DND-41 (cell line): ENCODE data around the gene PAPOLG.
A peak's percentile ranks its signal among the peaks of the same experiment; 100 is the strongest.

Experiments used
- ATAC-seq: fragments of 200-7000 bp; cut with Tn5 transposase; 3 replicates; pipeline ENCODE4 v1.9.1; 2021; ENCODE audit warnings: low read depth; ENCODE audit not compliant: insufficient read depth
- DNase-seq: peaks from one replicate; pipeline ENCODE4 v3.0.0-alpha.2; 2020
- H2AFZ ChIP-seq: 2 replicates; pipeline ENCODE4 v1.6.0; 2012; ENCODE audit warnings: low read depth, low read length
- H3K27ac ChIP-seq: 2 replicates; pipeline ENCODE4 v1.5.1; 2012; ENCODE audit warnings: low read length, inconsistent platforms
- H3K27me3 ChIP-seq: fragments of 200-600 bp; sonication (generic); 2 replicates; pipeline ENCODE4 v1.6.0; 2012; ENCODE audit warnings: low read length, mild to moderate bottlenecking, inconsistent platforms; ENCODE audit not compliant: insufficient read depth, poor library complexity
- H3K36me3 ChIP-seq: 2 replicates; pipeline ENCODE4 v1.5.1; 2012; ENCODE audit warnings: low read length, inconsistent platforms; ENCODE audit not compliant: insufficient read depth
- H3K4me1 ChIP-seq: 2 replicates; pipeline ENCODE4 v1.5.1; 2012; ENCODE audit warnings: mild to moderate bottlenecking, low read length; ENCODE audit not compliant: insufficient read depth
- H3K4me2 ChIP-seq: 2 replicates; pipeline ENCODE4 v1.6.0; 2012; ENCODE audit warnings: mild to moderate bottlenecking, moderate library complexity, low read length, inconsistent platforms; ENCODE audit not compliant: insufficient read depth
- H3K4me3 ChIP-seq, 2 experiments: fragments of 200-600 bp in 1 of 2; shearing (Covaris generic) in 1 of 2; 2 replicates each; pipeline ENCODE4 v1.5.1; 2012 to 2016; ENCODE audit warnings: inconsistent platforms in 2 of 2, low read length in 2 of 2, mild to moderate bottlenecking in 2 of 2, low read depth in 1 of 2, moderate library complexity in 1 of 2
- H3K79me2 ChIP-seq: 2 replicates; pipeline ENCODE4 v1.6.0; 2012; ENCODE audit warnings: low read length, inconsistent platforms; ENCODE audit not compliant: insufficient read depth
- H3K9ac ChIP-seq: 2 replicates; pipeline ENCODE4 v1.6.0; 2012; ENCODE audit warnings: low read depth, mild to moderate bottlenecking, inconsistent platforms, low read length, moderate library complexity
- H3K9me3 ChIP-seq: 2 replicates; pipeline ENCODE4 v1.5.1; 2012; ENCODE audit warnings: low read length, moderate library complexity, mild to moderate bottlenecking, inconsistent platforms; ENCODE audit not compliant: insufficient read depth, severe bottlenecking
- H4K20me1 ChIP-seq: 2 replicates; pipeline ENCODE4 v1.6.0; 2012; ENCODE audit warnings: low read length; ENCODE audit not compliant: insufficient read depth
- CTCF ChIP-seq: IDR thresholded peaks from 2 replicates; pipeline ENCODE4 v1.5.1; 2012; ENCODE audit warnings: borderline replicate concordance, low read length, moderate library complexity, mild to moderate bottlenecking; ENCODE audit not compliant: poor library complexity, severe bottlenecking; ENCODE audit errors: extremely low read depth
- EZH2 ChIP-seq: IDR thresholded peaks from 3 replicates; pipeline ENCODE4 v1.6.1; 2012; ENCODE audit warnings: borderline replicate concordance, low read depth, mild to moderate bottlenecking, moderate library complexity, low read length, inconsistent platforms; ENCODE audit not compliant: severe bottlenecking

The PAPOLG gene

GRCh38 chr2:60796573-60797509, 40.8 kb downstream of the PAPOLG start:
- no peak overlapping the region for H2AFZ ChIP-seq
- H4K20me1 ChIP-seq, result no peaks in the 10 kb centered on the region
- no peak overlapping the region for H3K4me2 ChIP-seq
- ATAC-seq, result no peak
- TF ChIP-seq EZH2 (no peak), CTCF (no peak)
- H3K36me3 ChIP-seq, result peaks cover 79% of the 10 kb centered on the region
- H3K79me2 ChIP-seq, result no peaks in the 10 kb centered on the region
- no peaks in the 10 kb centered on the region for H3K27me3 ChIP-seq
- H3K4me1 ChIP-seq, result no peaks in the 10 kb centered on the region
- no peaks in the 10 kb centered on the region for H3K9me3 ChIP-seq
- DNase-seq, result no peak
- no peak overlapping the region for H3K27ac ChIP-seq
- no peak overlapping the region for H3K9ac ChIP-seq
- no peak overlapping the region for H3K4me3 ChIP-seq

GRCh38 chr2:60804473-60804872, 48.4 kb downstream of the PAPOLG start:
- Histone ChIP-seq H3K4me1 (peaks cover 28% of the 10 kb centered on the region), H4K20me1 (no peaks in the 10 kb centered on the region), H3K27ac (no peak overlapping the region), H2AFZ (no peak overlapping the region), H3K9ac (no peak overlapping the region), H3K36me3 (peaks cover 19% of the 10 kb centered on the region; the same call in 1 of the 2 replicates), H3K9me3 (no peaks in the 10 kb centered on the region), H3K4me3 (no peak overlapping the region), H3K4me2 (no peak overlapping the region), H3K79me2 (no peaks in the 10 kb centered on the region), H3K27me3 (no peaks in the 10 kb centered on the region)
- no peak for ATAC-seq
- TF ChIP-seq CTCF, result no peak
- no peak for TF ChIP-seq EZH2
- DNase-seq, result no peak

- DNase-seq (no peak), ATAC-seq (no peak)
- Histone ChIP-seq H3K79me2 (no peaks in the 10 kb centered on the region), H3K27me3 (no peaks in the 10 kb centered on the region), H4K20me1 (no peaks in the 10 kb centered on the region), H3K4me2 (peak overlapping the region; percentile 61), H2AFZ (peak overlapping the region; percentile 79), H3K4me3 (peak overlapping the region in 1 of 2 experiments; percentile 42; a peak in 2 of 4 replicates), H3K4me1 (peaks cover 28% of the 10 kb centered on the region), H3K9ac (peak overlapping the region; percentile 52), H3K27ac (peak overlapping the region; percentile 94), H3K9me3 (no peaks in the 10 kb centered on the region), H3K36me3 (peaks cover 11% of the 10 kb centered on the region; the same call in 1 of the 2 replicates)
- TF ChIP-seq CTCF (no peak), EZH2 (no peak)
Measured at GRCh38 chr2:60806595-60806987, 50.5 kb downstream of the PAPOLG start.
